Stimulated activated CD8-positive, alpha-beta memory T cell treated with anti-CD3 and anti-CD28 coated beads, Interleukin-15, amount 100 ng/mL, for 24 hours (primary cell): ENCODE data around the gene RAB7A.

Experiments used
- DNase-seq: peaks from one replicate; pipeline ENCODE4 v3.0.0-alpha.2; 2020; ENCODE audit warnings: low read depth

RAB7A gene

DNA sequence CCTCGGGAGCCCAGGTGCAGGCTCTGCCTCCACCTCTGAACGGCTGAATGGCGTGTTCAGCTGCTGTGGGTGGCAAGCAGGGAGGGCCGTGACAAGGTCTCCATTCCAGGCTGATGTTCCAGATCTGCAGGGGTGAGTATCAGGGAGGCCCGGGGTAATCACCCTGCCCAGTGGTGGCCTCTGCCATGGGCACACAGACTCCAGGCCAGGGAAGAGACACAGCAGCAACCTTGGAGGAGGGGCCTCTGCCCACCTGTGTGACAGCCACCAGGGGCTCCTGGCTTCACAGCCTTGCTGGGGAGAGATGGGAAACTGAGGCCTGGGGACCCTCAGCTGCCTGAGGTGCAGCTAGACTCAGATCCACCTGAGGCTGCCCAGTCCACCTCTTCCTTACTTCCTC lies 127.8 kb downstream of the RAB7A start:
- no peak for DNase-seq

DNA sequence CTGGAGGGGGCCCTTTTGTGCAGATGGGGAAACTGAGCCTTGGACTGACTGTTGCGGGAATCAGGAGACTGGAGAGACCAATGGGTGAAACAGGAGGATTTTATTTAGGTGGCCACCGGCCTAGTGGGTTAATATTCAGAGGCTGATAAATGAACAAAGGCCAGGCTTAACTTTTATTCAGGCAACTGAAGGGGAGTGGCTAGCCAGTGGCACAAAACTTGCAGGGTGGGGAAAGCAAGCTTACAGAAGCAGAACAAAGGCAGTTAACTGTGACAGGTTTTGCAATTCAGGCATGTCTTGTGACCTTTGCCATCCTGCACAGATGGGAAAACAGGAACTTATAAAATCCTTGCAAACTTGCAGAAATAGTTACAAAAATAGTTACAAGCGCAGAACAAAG lies 128.5 kb downstream of the RAB7A start:
- DNase-seq = no peak

DNA sequence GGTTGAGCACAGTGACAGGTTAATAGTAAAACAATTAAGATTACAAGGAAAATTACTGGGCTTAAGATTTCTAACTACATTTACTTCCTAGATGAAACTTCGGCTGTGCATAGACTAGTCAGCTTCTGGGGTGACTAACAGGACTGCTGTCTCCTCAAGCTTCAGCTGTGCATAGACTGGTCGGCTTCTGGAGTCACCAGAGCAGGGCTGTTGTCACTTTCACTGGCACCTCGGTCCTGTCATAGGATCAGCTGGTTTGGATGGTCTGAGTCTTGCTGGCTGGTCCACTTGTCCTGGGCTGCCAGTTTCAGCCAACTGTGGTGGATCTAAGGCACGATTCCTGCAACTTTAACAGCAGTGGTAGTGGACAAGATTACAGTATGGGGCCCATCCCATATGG lies 129.6 kb downstream of the RAB7A start:
- no peak for DNase-seq

- no peak for DNase-seq
Observed at GRCh38 chr3:128858167-128858566, 132.2 kb downstream of the RAB7A start.

- no peak for DNase-seq
Observed at GRCh38 chr3:128859630-128860029, 133.6 kb downstream of the RAB7A start.

DNA sequence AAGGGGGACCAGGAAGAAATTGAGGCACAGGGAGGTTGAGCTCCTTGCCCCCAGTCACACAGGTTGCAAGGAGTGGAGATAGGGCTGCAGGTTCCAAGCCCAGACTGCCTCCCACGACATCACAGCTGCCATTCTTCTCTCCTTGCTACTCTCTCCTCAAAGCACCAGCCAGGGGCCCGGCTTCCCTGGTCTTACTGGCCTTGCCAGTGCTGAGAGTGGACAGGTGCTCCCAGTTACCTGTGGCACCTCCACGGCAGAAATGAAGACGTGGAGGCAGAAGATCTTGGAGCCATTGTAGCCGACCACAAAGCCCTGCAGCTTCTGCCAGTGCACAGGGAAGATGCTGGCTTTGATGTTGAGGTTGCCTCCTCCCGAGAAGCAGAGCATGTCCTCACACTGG lies 135.5 kb downstream of the RAB7A start:
- no peak for DNase-seq

- DNase-seq = no peak
Observed at GRCh38 chr3:128863560-128863959, 137.6 kb downstream of the RAB7A start.
